ENCODE measurements around the gene HERC2. TPM values are rescaled to one million over a fixed set of nuclear protein-coding genes. Genes with fewer than 3 reads are reported as not detected.
A peak's percentile ranks its signal among the peaks of the same experiment; 100 is the strongest.

HERC2 gene
- polyA plus RNA-seq, 1 of the 3 experiments (the other 2 are of a cell fraction) = 22.3 TPM

- Histone ChIP-seq H2AFZ (ENCODE audit: low read depth) (no peak overlapping the region), H3K79me2 (ENCODE audit: insufficient read depth) (no peaks in the 10 kb centered on the region), H3K9ac (no peak overlapping the region), H3K4me1 (ENCODE audit: control insufficient read depth in 1 of 2, insufficient read depth in 2 of 2, low read depth in 1 of 2, low read length in 1 of 2) (peaks cover 0 to 16% of the 10 kb centered on the region in 2 experiments; a peak in 1 of 4 replicates), H4K20me1 (ENCODE audit: insufficient read depth) (no peaks in the 10 kb centered on the region), H3K36me3 (replicated peaks in 1 of 2; ENCODE audit: control insufficient read depth in 1 of 2, insufficient read depth in 2 of 2, low read length in 1 of 2) (no peaks in the 10 kb centered on the region), H3K4me3 (ENCODE audit: low read depth in 2 of 2, low read length in 1 of 2) (no peak overlapping the region; a peak in 1 of 4 replicates), H3K27ac (ENCODE audit: low read depth in 2 of 2, low read length in 1 of 2) (no peak overlapping the region), H3K4me2 (no peak overlapping the region), H3K27me3 (ENCODE audit: insufficient read depth) (peaks cover 13% of the 10 kb centered on the region), H3F3A (replicated peaks; ENCODE audit: insufficient read depth) (peaks cover 4% of the 10 kb centered on the region), H3K9me2 (no peaks in the 10 kb centered on the region), H3K9me3 (no peaks in the 10 kb centered on the region)
- 84% methylated on average over 10 of the region's 11 CpGs for WGBS (ENCODE audit: low lambda C conversion rate)
- DNase-seq = no peak
- no peak for TF ChIP-seq FOXM1 (IDR thresholded peaks at IDR 0.05; ENCODE audit: low read depth)
- POLR2A ChIA-PET = interaction anchor here (1.3 kb wide), 1 partner anchor 77 kb away, joined by 3 read pairs; no protein-coding TSS in a partner anchor
- CTCF ChIA-PET = interaction anchor here (0.8 to 6.4 kb wide), 15 partner anchors 12 to 1207 kb away, joined by 3 to 37 read pairs (median 3); no protein-coding TSS in a partner anchor
Measured at GRCh38 chr15:28098360-28098765, 223.6 kb downstream of the HERC2 start.

GRCh38 chr15:28097656-28098359 lies 224.2 kb downstream of the HERC2 start:
- H4K20me1 ChIP-seq (ENCODE audit: insufficient read depth) = no peaks in the 10 kb centered on the region
- CTCF ChIA-PET = interaction anchor here (0.8 to 6.4 kb wide), 12 partner anchors 12 to 1207 kb away, joined by 3 to 37 read pairs (median 3); no protein-coding TSS in a partner anchor
- H3K27ac ChIP-seq (ENCODE audit: low read depth in 2 of 2, low read length in 1 of 2) = no peak overlapping the region
- H2AFZ ChIP-seq (ENCODE audit: low read depth) = no peak overlapping the region
- H3F3A ChIP-seq (replicated peaks; ENCODE audit: insufficient read depth) = peaks cover 4% of the 10 kb centered on the region
- H3K4me1 ChIP-seq (ENCODE audit: control insufficient read depth in 1 of 2, insufficient read depth in 2 of 2, low read depth in 1 of 2, low read length in 1 of 2) = peaks cover 0 to 16% of the 10 kb centered on the region in 2 experiments; a peak in 1 of 4 replicates
- 95% methylated on average over 5 of the region's 5 CpGs for WGBS (ENCODE audit: low lambda C conversion rate)
- H3K27me3 ChIP-seq (ENCODE audit: insufficient read depth) = peaks cover 13% of the 10 kb centered on the region
- H3K4me2 ChIP-seq = no peak overlapping the region
- no peaks in the 10 kb centered on the region for H3K79me2 ChIP-seq (ENCODE audit: insufficient read depth)
- H3K36me3 ChIP-seq (replicated peaks in 1 of 2; ENCODE audit: control insufficient read depth in 1 of 2, insufficient read depth in 2 of 2, low read length in 1 of 2) = no peaks in the 10 kb centered on the region
- POLR2A ChIA-PET = interaction anchor here (1.3 kb wide), 1 partner anchor 76 kb away, joined by 3 read pairs; no protein-coding TSS in a partner anchor
- DNase-seq = no peak
- H3K4me3 ChIP-seq (ENCODE audit: low read depth in 2 of 2, low read length in 1 of 2) = no peak overlapping the region
- TF ChIP-seq POLR2AphosphoS5 (IDR thresholded peaks at IDR 0.05; ENCODE audit: low read depth, low read length) (no peak), MEF2A (IDR thresholded peaks at IDR 0.05; ENCODE audit: borderline replicate concordance, low read depth) (no peak)
- no peaks in the 10 kb centered on the region for H3K9me2 ChIP-seq
- H3K9me3 ChIP-seq = no peaks in the 10 kb centered on the region
- H3K9ac ChIP-seq = no peak overlapping the region

DNA sequence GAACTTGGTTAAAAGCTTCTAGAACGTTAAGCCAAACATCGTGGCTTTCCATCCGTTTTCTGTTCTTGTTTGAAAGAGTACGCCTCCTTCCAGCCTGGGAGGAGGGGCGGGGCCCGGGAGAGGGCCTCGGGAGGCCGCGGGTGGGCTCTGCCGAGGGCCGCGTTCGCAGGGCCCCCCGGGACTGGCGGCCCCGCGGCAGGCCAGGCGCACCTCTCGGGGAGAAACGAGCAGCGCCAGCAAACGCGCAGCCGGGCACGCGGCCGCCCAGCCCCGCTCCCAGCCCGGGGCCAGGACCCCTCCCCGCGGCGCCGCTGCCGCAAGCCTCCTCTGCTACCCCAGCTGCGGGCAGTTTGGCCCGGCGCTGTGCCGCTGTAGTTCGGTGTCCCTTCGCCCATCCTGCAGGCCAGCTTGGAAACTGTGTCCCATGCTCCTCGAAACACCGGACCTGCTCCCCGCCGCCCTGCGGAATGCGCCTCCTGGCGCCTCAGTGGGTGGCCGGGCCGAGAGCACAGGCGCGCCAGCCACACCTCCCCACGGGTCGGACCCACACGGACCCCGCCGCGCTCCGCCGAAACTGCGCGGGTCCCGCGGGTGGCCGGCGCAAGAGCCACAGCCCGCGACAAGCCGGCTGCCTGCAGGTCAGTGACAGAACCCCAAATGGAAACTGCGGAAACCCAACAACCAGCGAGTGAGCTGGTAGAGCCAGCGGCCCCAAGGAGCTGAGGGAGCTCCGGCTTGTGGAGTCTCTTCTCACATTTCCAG lies 225.1 kb downstream of the HERC2 start:
- 86% methylated on average over 27 of the region's 72 CpGs for WGBS (ENCODE audit: low lambda C conversion rate)
- TF ChIP-seq RCOR1 (IDR thresholded peaks at IDR 0.05; ENCODE audit: low read length) (no peak), RAD21 (IDR thresholded peaks at IDR 0.05; ENCODE audit: low read length) (no peak), SMC3 (IDR thresholded peaks at IDR 0.05; ENCODE audit: low read depth, low read length) (no peak), FOXM1 (IDR thresholded peaks at IDR 0.05; ENCODE audit: low read depth) (no peak), TEAD4 (IDR thresholded peaks at IDR 0.05; ENCODE audit: borderline replicate concordance, insufficient read depth) (no peak), RFX5 (IDR thresholded peaks at IDR 0.05; ENCODE audit: low read length) (no peak), MAX (IDR thresholded peaks at IDR 0.05; ENCODE audit: low read depth) (no peak), GABPA (IDR thresholded peaks at IDR 0.05; ENCODE audit: low read depth) (no peak), SIN3A (IDR thresholded peaks at IDR 0.05; ENCODE audit: borderline replicate concordance, low read depth, low read length) (no peak), NRF1 (IDR thresholded peaks at IDR 0.05; ENCODE audit: low read depth, low read length) (no peak), GATA2 (CRISPR knock-in tag; IDR thresholded peaks at IDR 0.05) (no peak), POLR2AphosphoS5 (IDR thresholded peaks at IDR 0.05; ENCODE audit: low read depth, low read length) (no peak)
- TF ChIP-seq, protein P1, sequence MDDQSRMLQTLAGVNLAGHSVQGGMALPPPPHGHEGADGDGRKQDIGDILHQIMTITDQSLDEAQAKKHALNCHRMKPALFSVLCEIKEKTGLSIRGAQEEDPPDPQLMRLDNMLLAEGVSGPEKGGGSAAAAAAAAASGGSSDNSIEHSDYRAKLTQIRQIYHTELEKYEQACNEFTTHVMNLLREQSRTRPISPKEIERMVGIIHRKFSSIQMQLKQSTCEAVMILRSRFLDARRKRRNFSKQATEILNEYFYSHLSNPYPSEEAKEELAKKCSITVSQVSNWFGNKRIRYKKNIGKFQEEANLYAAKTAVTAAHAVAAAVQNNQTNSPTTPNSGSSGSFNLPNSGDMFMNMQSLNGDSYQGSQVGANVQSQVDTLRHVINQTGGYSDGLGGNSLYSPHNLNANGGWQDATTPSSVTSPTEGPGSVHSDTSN (IDR thresholded peaks at IDR 0.05) = no peak
- TF ChIP-seq, protein P2, sequence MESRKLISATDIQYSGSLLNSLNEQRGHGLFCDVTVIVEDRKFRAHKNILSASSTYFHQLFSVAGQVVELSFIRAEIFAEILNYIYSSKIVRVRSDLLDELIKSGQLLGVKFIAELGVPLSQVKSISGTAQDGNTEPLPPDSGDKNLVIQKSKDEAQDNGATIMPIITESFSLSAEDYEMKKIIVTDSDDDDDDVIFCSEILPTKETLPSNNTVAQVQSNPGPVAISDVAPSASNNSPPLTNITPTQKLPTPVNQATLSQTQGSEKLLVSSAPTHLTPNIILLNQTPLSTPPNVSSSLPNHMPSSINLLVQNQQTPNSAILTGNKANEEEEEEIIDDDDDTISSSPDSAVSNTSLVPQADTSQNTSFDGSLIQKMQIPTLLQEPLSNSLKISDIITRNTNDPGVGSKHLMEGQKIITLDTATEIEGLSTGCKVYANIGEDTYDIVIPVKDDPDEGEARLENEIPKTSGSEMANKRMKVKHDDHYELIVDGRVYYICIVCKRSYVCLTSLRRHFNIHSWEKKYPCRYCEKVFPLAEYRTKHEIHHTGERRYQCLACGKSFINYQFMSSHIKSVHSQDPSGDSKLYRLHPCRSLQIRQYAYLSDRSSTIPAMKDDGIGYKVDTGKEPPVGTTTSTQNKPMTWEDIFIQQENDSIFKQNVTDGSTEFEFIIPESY (IDR thresholded peaks at IDR 0.05; ENCODE audit: borderline replicate concordance, low read depth) = no peak

More for the DNA sequence above, 225.1 kb downstream of the HERC2 start:
- Histone ChIP-seq H4K20me1 (ENCODE audit: insufficient read depth) (no peaks in the 10 kb centered on the region), H3K4me1 (ENCODE audit: control insufficient read depth in 1 of 2, insufficient read depth in 2 of 2, low read depth in 1 of 2, low read length in 1 of 2) (peaks cover 0 to 16% of the 10 kb centered on the region in 2 experiments; a peak in 1 of 4 replicates), H2AFZ (ENCODE audit: low read depth) (peak overlapping the region; percentile 86; the same call in 1 of the 2 replicates), H3K27me3 (ENCODE audit: insufficient read depth) (peaks cover 13% of the 10 kb centered on the region), H3K9ac (no peak overlapping the region; the same call in 1 of the 2 replicates), H3K4me3 (ENCODE audit: low read depth in 2 of 2, low read length in 1 of 2) (peak overlapping the region; percentile 44 to 50; a peak in 3 of 4 replicates), H3K4me2 (peak overlapping the region; percentile 76), H3K27ac (ENCODE audit: low read depth in 2 of 2, low read length in 1 of 2) (no peak overlapping the region), H3K9me2 (no peaks in the 10 kb centered on the region), H3F3A (replicated peaks; ENCODE audit: insufficient read depth) (peaks cover 4% of the 10 kb centered on the region), H3K9me3 (no peaks in the 10 kb centered on the region), H3K79me2 (ENCODE audit: insufficient read depth) (no peaks in the 10 kb centered on the region), H3K36me3 (replicated peaks in 1 of 2; ENCODE audit: control insufficient read depth in 1 of 2, insufficient read depth in 2 of 2, low read length in 1 of 2) (no peaks in the 10 kb centered on the region)
- no peak for DNase-seq
- ChIA-PET POLR2A (no interaction called here), CTCF (interaction anchor here (1.1 to 6.4 kb wide), 4 partner anchors 26 to 76 kb away, joined by 3 to 37 read pairs (median 4); no protein-coding TSS in a partner anchor)

All from SK-N-SH (cell line).